Sigmoid colon (tissue), 7 donors: Measurements from ENCODE around the gene SPATA25. TPM values are rescaled to one million over a fixed set of nuclear protein-coding genes. Genes with fewer than 3 reads are reported as not detected.
"Not testable (repeated sequence)": the region's sequence is repeated elsewhere in the genome, so short reads cannot be mapped to it uniquely, and the experiment has no call there.

Experiments used
- DNase-seq: peaks from one replicate; pipeline ENCODE4 v3.0.0-alpha.2; 2019
- H3K27ac ChIP-seq, 4 donors: fragments of 200-600 bp; sonication (generic); one replicate each; pipeline ENCODE4 v1.5.1; 2016 to 2019; ENCODE audit warnings: mild to moderate bottlenecking in 1 of 4
- H3K27me3 ChIP-seq, 3 donors: fragments of 200-600 bp; sonication (generic); one replicate each; pipeline ENCODE4 v1.5.1; 2019; ENCODE audit warnings: mild to moderate bottlenecking in 1 of 3
- H3K36me3 ChIP-seq, 4 donors: fragments of 200-600 bp; sonication (generic); one replicate each; pipeline ENCODE4 v1.5.1; 2016 to 2019
- H3K4me1 ChIP-seq, 4 donors: fragments of 200-600 bp; sonication (generic); one replicate each; pipeline ENCODE4 v1.5.1; 2017 to 2019
- H3K4me3 ChIP-seq, 4 donors: fragments of 200-600 bp; sonication (generic); one replicate each; pipeline ENCODE4 v1.5.1; 2017 to 2019; ENCODE audit warnings: mild to moderate bottlenecking in 2 of 4, moderate library complexity in 1 of 4
- H3K9me3 ChIP-seq, 4 donors: fragments of 200-600 bp in 3 of 4; sonication (generic) in 3 of 4; one replicate each; pipeline versions ENCODE4 v1.5.1 to v1.6.1; 2013 to 2019
- CTCF ChIP-seq, 4 experiments: fragments of 450-650 bp in 3 of 4; fragments of 200-600 bp in 1 of 4; IDR thresholded peaks; one replicate each; pipeline ENCODE4 v1.5.1; 2016 to 2019; ENCODE audit warnings: antibody characterized with exemption in 4 of 4, mild to moderate bottlenecking in 3 of 4, moderate library complexity in 2 of 4
- EP300 ChIP-seq, 4 donors: sonication (generic); formaldehyde crosslinking; IDR thresholded peaks; one replicate each; pipeline ENCODE4 v1.6.1; 2017; ENCODE audit warnings: antibody characterized with exemption in 4 of 4
- POLR2A ChIP-seq, 2 donors: fragments of 450-650 bp; IDR thresholded peaks; one replicate each; pipeline ENCODE4 v1.6.1; 2016; ENCODE audit warnings: antibody characterized with exemption in 2 of 2, mild to moderate bottlenecking in 2 of 2, moderate library complexity in 2 of 2
- POLR2AphosphoS5 ChIP-seq, 4 donors: sonication (generic); formaldehyde crosslinking; IDR thresholded peaks; one replicate each; pipeline ENCODE4 v1.6.1; 2017; ENCODE audit warnings: antibody characterized with exemption in 4 of 4
- WGBS, 2 donors: extraction: QIAGEN DNeasy Blood & Tissue Kit; methylation state at CpG; one replicate each; pipeline ENCODE4 v1.1.7; 2013; 5-methylcytosine and 5-hydroxymethylcytosine counted together
- intact Hi-C: fragments of 100-400 bp; cut with DNase I; formaldehyde crosslinking; loops from one replicate; pipeline ENCODE4 v1.15.1; 2023
- polyA plus RNA-seq, 3 donors: library from polyadenylated mRNA; stranded (reverse); fragments of 200-250 nt; gene quantifications; one replicate each; pipeline ENCODE4 v1.2.3, GENCODE V29; 2013
- total RNA-seq, 4 donors: library from RNA; depleted of rRNA; stranded (reverse); fragments of >200 nt; gene quantifications; one replicate each; pipeline ENCODE4 v1.1.0, GENCODE V29; 2016
- donor health status: healthy with polysubstance abuse.
- donor health status: Bipolar disorder and iron deficiency.
- donor health status: healthy.

SPATA25 gene
- total and polyA plus RNA-seq, 7 donors = 1.6 to 7.5 (median 1.8) TPM; not detected in 2

- DNase-seq = no peak
- no peaks in the 10 kb centered on the region for H3K9me3 ChIP-seq
- TF ChIP-seq POLR2A (IDR thresholded peaks at IDR 0.05) = no peak
- TF ChIP-seq EP300 (IDR thresholded peaks at IDR 0.05) = no peak
- TF ChIP-seq POLR2AphosphoS5 (IDR thresholded peaks at IDR 0.05) = no peak
- no peak for TF ChIP-seq CTCF (IDR thresholded peaks at IDR 0.05)
- 90 to 91% methylated on average over 8 of the region's 8 CpGs for WGBS, 2 donors
- H3K4me1 ChIP-seq = no peaks in the 10 kb centered on the region
- H3K4me3 ChIP-seq = no peak overlapping the region
- H3K27me3 ChIP-seq = no peaks in the 10 kb centered on the region
- intact Hi-C loops = no loop called here
- H3K36me3 ChIP-seq = peaks cover 0 to 32% (median 6%) of the 10 kb centered on the region in 4 donors
- H3K27ac ChIP-seq = no peak overlapping the region
Measured at GRCh38 chr20:45905505-45906079, 18.2 kb upstream of the SPATA25 start.

- no peak overlapping the region for H3K27ac ChIP-seq
- H3K4me3 ChIP-seq = no peak overlapping the region
- 78 to 81% methylated on average over 16 of the region's 16 CpGs for WGBS, 2 donors
- H3K4me1 ChIP-seq = no peaks in the 10 kb centered on the region
- intact Hi-C loops = no loop called here
- DNase-seq = no peak
- H3K36me3 ChIP-seq = peaks cover 0 to 38% (median 6%) of the 10 kb centered on the region in 4 donors
- TF ChIP-seq EP300 (IDR thresholded peaks at IDR 0.05) = no peak
- no peak for TF ChIP-seq POLR2AphosphoS5 (IDR thresholded peaks at IDR 0.05)
- no peak for TF ChIP-seq CTCF (IDR thresholded peaks at IDR 0.05)
- no peak for TF ChIP-seq POLR2A (IDR thresholded peaks at IDR 0.05)
- H3K27me3 ChIP-seq = no peaks in the 10 kb centered on the region
- H3K9me3 ChIP-seq = no peaks in the 10 kb centered on the region
Measured at GRCh38 chr20:45904583-45905504, 17.4 kb upstream of the SPATA25 start.

- Histone ChIP-seq H3K4me3 (no peak overlapping the region), H3K27me3 (no peaks in the 10 kb centered on the region), H3K36me3 (peaks cover under 1 to 60% (median 4%) of the 10 kb centered on the region in 4 donors), H3K4me1 (no peaks in the 10 kb centered on the region), H3K9me3 (no peaks in the 10 kb centered on the region), H3K27ac (no peak overlapping the region)
- DNase-seq = no peak
- no peak for TF ChIP-seq EP300 (IDR thresholded peaks at IDR 0.05)
- TF ChIP-seq POLR2AphosphoS5 (IDR thresholded peaks at IDR 0.05) = no peak
- TF ChIP-seq CTCF (IDR thresholded peaks at IDR 0.05) = no peak
- no peak for TF ChIP-seq POLR2A (IDR thresholded peaks at IDR 0.05)
- WGBS, 2 donors = 92 to 93% methylated on average over 14 of the region's 14 CpGs
- intact Hi-C loops = no loop called here
Measured at GRCh38 chr20:45902199-45902701, 14.8 kb upstream of the SPATA25 start.

- H3K4me1 ChIP-seq, H3K27me3 ChIP-seq, H3K27ac ChIP-seq, H3K9me3 ChIP-seq, H3K4me3 ChIP-seq, intact Hi-C loops, DNase-seq: not testable (repeated sequence)
- peaks cover 8 to 68% (median 13%) of the 10 kb centered on the region in 4 donors for H3K36me3 ChIP-seq
- WGBS, 2 donors = 96% methylated on average over 6 of the region's 6 CpGs
Measured at GRCh38 chr20:45901332-45901731, 13.9 kb upstream of the SPATA25 start.
